Progenitor cell of endocrine pancreas (in vitro differentiated cells): ENCODE measurements around the gene CSF2RB. TPM values are rescaled to one million over a fixed set of nuclear protein-coding genes. Genes with fewer than 3 reads are reported as not detected.

ENCODE experiments used
- DNase-seq: peaks from one replicate; pipeline ENCODE4 v3.0.0; 2021; ENCODE audit warnings: low spot score; ENCODE audit not compliant: unreplicated experiment
- H3K27ac Mint-ChIP-seq: 2 replicates; pipeline ENCODE4 v1.8.0; 2021; ENCODE audit warnings: mild to moderate bottlenecking, moderate library complexity, mixed read lengths
- H3K27me3 Mint-ChIP-seq: 2 replicates; pipeline ENCODE4 v1.8.0; 2021; ENCODE audit warnings: mixed read lengths
- H3K36me3 Mint-ChIP-seq: 2 replicates; pipeline ENCODE4 v1.8.0; 2022; ENCODE audit warnings: mixed read lengths; ENCODE audit not compliant: insufficient read depth
- H3K4me1 Mint-ChIP-seq: 2 replicates; pipeline ENCODE4 v1.8.0; 2021; ENCODE audit warnings: low read depth, mixed read lengths
- H3K4me3 Mint-ChIP-seq: 2 replicates; pipeline ENCODE4 v1.8.0; 2021; ENCODE audit warnings: low read depth, mild to moderate bottlenecking, moderate library complexity, mixed read lengths
- H3K9me3 Mint-ChIP-seq: 2 replicates; pipeline ENCODE4 v1.8.0; 2021; ENCODE audit warnings: low read depth, mixed read lengths
- total RNA-seq: library from RNA; stranded (reverse); gene quantifications from 2 replicates; pipeline ENCODE4 v1.2.1, GENCODE V29; 2021
- TF ChIP-seq, protein P1 (sequence below): fragments of 200-600 bp; sonication (generic); IDR thresholded peaks from one replicate; pipeline ENCODE4 v1.5.0; 2021; ENCODE audit warnings: antibody characterized with exemption, mild to moderate bottlenecking; ENCODE audit not compliant: unreplicated experiment

The CSF2RB gene
- total RNA-seq, 1 donor from 2014 or later, result not detected

- no peaks in the 10 kb centered on the region for H3K9me3 Mint-ChIP-seq
- no peak for DNase-seq
- no peak overlapping the region for H3K27ac Mint-ChIP-seq
- no peak overlapping the region for H3K4me3 Mint-ChIP-seq
- H3K36me3 Mint-ChIP-seq, result no peaks in the 10 kb centered on the region
- H3K27me3 Mint-ChIP-seq, result peaks cover 42% of the 10 kb centered on the region
- no peaks in the 10 kb centered on the region for H3K4me1 Mint-ChIP-seq
- TF ChIP-seq, protein P1, sequence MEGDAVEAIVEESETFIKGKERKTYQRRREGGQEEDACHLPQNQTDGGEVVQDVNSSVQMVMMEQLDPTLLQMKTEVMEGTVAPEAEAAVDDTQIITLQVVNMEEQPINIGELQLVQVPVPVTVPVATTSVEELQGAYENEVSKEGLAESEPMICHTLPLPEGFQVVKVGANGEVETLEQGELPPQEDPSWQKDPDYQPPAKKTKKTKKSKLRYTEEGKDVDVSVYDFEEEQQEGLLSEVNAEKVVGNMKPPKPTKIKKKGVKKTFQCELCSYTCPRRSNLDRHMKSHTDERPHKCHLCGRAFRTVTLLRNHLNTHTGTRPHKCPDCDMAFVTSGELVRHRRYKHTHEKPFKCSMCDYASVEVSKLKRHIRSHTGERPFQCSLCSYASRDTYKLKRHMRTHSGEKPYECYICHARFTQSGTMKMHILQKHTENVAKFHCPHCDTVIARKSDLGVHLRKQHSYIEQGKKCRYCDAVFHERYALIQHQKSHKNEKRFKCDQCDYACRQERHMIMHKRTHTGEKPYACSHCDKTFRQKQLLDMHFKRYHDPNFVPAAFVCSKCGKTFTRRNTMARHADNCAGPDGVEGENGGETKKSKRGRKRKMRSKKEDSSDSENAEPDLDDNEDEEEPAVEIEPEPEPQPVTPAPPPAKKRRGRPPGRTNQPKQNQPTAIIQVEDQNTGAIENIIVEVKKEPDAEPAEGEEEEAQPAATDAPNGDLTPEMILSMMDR, result no peak
Measured at GRCh38 chr22:36902143-36902926, 11.1 kb upstream of the CSF2RB start.

DNA sequence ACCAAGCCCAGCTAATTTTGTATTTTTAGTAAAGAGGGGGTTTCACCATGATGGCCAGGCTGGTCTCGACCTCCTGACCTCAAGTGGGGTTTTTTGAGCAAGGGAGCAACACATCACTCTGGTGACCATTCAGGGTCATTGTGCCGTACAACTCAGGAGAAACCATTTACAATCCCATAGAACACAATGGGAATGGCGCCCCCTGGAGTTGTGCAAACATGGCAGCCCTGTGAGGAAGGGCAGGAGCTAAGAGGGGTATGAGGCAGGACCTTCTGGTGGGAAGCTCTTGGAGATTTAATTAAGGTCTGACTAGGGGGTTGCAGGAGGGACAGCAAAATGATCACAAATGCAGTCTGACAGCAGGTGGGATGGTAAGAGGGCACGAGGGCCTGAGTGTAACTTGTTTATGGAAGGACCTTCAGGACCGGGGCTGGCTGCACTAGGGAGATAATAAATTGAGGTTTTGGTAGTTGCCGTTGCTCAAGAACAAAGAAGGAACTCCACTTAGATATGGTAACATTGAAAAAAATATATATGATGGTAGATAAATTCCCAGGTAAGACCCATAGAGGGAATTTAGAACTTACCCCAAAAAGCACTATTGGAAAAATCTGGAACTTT, 9.1 kb upstream of the CSF2RB start:
- Mint-ChIP-seq H3K4me3 (no peak overlapping the region), H3K9me3 (no peaks in the 10 kb centered on the region), H3K36me3 (no peaks in the 10 kb centered on the region), H3K4me1 (no peaks in the 10 kb centered on the region), H3K27ac (no peak overlapping the region), H3K27me3 (peaks cover 32% of the 10 kb centered on the region)
- TF ChIP-seq, protein P1, result peak; percentile 6
- no peak for DNase-seq

DNA sequence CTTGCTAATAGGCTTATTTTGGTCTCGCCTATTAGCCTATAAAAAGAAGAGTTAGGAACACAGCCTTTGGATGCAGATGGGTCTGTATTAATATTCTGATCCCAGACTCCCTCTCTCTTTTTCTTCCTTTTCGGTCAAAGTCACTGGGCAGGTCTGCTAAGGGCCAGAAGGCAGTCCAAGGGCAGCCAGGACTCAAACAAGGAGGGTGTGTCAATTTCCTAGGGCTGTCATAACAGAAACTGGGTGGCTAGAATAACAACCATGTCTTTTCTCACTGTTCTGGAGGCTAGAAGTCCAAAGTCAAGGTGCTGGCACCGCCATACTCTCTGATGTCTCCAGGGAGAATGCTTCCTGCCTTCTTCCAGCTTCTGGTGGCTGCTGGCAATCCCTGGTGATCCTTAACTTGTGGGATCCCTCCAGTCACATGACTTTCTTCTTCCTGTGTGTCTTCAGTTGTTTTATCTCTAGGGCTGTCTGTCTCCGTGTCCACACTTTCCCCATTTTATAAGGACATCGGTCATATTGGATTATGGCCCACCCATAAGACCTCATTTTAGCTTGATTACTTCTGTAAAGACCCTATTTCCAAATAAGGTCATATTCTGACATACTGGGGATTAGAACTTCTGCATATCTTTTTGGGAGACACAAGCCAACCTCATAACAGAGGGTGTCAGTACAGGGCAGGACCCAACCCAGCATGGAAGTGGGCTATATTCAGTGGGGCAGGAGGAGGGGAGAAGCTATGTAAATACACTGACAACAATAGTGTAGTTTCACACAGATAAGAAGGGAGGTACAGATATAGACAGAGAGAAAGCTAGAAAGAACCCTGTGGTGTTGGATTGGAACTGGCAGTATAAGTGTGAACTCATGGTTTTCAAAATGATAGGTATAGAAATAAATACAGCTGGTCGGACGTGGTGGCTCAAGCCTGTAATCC, 5.9 kb upstream of the CSF2RB start:
- Mint-ChIP-seq H3K9me3 (no peaks in the 10 kb centered on the region), H3K27me3 (peaks cover 38% of the 10 kb centered on the region), H3K27ac (no peak overlapping the region), H3K4me1 (no peaks in the 10 kb centered on the region), H3K4me3 (no peak overlapping the region), H3K36me3 (no peaks in the 10 kb centered on the region)
- TF ChIP-seq, protein P1, result no peak
- no peak for DNase-seq

GRCh38 chr22:36910461-36910860, 3.0 kb upstream of the CSF2RB start:
- Mint-ChIP-seq H3K27ac (no peak overlapping the region), H3K27me3 (peaks cover 37% of the 10 kb centered on the region), H3K9me3 (no peaks in the 10 kb centered on the region), H3K4me1 (no peaks in the 10 kb centered on the region), H3K36me3 (no peaks in the 10 kb centered on the region), H3K4me3 (no peak overlapping the region)
- no peak for DNase-seq
- TF ChIP-seq, protein P1, result no peak
